ENCODE measurements around the gene HOXA13.

The HOXA13 gene

DNA sequence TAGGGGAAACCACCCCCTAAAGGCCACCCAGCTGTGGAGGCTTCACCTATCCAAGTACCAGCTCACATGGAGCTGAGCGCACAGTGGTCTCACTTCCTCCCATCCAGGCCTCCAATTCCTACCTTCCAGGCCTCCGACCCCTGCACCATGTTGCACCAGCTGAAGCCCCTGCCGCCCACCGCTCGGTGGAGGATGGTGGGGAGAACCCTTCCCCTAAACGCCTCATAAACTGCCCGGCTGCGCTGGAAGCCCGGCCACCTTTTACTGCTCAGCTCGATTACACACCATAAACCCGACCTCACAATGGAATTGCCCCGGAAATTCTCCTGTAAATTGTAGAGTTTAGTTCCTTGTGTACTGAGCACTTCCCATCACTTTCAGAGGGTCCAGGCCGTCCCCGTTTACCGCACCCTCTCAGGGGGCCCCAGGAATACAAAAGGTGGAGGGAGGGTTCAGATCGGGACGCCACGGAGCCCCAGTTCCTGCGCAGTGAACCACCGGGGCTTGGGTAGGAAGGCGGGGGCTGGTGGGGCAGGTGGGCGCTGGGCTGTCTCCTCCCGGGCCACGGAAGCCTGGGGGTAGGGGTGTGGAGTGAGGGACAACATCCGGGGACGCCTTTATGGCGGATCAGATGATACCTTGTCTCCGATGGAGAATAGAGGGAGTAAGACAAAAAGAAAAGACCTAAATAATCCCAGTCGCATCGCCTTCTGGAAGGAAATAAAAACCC lies 42.0 kb downstream of the HOXA13 start:
- peak; percentile 22 for DNase-seq

DNA sequence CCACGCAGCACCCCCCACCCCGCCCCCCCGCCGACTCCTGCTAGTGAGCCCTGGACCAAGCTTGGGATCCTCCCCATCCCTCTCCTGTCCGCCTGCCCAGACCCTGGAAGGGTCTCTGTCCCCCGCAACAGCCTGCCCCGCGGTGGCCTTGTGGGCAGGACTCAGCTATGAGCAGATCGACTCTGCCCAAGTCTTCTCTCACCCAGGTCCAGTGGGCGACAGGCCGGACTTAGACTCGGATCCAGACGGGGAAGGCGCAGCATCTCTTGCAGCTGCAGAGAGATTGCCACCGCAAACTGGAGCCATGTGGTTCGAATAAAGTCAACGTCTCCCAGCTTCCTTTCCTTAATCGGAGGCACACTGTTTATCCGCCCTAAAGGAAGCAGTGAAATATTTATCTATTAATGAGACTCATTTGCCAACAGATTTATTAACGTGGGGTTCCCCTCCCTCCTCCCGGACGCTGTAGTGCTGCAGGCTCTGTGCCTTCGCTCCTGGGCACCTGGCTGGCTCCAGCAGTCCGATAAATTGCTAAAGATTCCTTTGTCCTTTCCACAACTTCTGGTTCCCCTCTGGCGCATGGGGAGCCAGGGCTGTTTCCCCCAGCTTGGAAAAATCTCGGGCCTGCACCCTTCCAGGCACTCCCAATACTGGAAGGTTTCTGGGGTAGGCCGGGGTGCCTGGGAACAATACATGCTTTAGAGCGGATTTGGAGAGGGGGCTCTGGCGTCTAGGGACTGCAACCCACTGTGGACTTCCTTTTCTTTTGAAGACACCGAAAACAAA lies 42.8 kb downstream of the HOXA13 start:
- no peak for DNase-seq

DNA sequence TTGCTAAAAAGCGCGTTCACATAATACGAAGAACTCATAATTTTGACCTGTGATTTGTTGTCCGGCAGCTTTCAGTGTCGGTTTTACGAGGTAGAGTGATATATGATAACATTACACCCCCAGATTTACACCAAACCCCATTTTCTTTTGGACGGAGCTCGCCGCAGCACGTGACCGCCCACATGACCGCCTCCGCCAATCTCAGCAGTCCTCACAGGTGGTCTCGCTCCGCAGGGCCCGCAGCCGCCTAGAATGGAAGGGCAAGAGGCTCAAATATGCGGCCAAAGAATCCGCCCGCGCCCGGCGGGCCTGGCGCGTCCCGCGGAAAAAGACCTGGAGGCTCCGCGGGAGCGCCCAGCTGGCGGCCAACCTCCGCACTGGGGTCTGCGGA lies 43.4 kb downstream of the HOXA13 start, which contains the start of gene HOXA7:
TSS of gene HOXA7 (minus strand) at position 168 of the 391 bp plus-strand sequence. CDS start at position 38, 130 bp downstream.
- peak; percentile 94 for DNase-seq

DNA sequence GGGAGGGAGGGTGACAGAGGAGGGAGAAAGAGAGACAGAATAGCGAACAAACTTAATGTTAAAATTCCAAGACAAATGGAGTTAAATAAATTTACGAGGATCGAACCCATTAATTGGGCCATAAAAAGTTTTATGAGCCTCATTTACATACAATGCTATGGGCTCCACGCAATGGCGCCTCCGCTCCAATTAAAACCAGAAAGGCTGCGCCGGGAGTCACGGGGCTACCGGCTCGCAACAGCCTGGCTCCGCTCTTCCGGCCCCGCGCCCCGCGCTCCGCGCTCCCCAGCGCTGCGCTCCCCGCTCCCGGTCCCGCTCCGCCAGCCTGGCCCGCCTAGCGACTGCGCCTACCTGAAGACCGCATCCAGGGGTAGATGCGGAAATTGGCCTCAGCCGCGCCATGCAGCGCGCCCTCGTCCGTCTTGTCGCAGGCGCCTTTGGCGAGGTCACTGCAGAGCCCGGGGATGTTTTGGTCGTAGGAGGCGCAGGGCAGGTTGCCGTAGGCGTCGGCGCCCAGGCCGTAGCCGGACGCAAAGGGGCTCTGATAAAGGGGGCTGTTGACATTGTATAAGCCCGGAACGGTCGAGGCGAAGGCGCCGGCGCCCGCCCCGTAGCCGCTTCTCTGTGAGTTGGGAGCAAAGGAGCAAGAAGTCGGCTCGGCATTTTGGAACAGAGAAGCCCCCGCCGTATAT lies 43.9 kb downstream of the HOXA13 start:
- peak; percentile 63 for DNase-seq

DNA sequence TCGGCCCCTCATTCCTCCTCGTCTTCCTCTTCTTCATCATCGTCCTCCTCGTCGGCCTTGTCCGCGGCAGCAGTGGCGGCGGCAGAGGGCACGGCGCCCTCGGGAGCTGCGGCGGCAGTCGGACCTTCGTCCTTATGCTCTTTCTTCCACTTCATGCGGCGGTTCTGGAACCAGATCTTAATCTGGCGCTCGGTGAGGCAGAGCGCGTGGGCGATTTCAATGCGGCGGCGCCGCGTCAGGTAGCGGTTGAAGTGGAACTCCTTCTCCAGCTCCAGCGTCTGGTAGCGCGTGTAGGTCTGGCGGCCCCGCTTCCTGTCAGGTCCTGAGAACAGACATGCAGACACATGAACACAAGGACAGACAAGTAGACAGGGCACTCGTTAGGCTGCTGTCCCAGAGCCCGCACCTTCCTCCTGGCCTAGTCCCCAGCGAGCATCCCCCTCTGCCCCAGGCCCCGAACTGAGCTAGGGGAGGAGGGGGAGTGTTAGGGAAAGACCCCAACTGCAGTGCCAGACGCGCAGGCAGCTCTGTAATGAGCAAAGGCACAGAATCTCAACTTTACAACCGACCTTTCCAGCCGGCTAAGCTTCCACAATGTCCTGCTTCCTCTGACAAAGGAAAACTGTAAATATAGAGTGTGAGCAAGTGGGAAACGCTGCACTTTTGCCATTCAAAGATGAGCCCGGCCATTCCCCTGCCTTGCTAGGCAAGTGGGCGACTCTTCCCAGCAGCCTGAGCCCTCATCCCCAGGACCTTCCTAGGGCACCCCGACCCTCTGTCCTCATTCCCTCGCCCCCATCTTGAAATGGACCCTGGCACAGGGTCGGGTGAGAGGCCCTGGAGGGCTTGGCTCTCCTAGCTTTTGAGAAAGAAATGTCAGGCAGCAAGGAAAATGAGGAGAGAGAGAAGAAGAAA lies 44.7 kb downstream of the HOXA13 start:
- DNase-seq: peak; percentile 57

DNA sequence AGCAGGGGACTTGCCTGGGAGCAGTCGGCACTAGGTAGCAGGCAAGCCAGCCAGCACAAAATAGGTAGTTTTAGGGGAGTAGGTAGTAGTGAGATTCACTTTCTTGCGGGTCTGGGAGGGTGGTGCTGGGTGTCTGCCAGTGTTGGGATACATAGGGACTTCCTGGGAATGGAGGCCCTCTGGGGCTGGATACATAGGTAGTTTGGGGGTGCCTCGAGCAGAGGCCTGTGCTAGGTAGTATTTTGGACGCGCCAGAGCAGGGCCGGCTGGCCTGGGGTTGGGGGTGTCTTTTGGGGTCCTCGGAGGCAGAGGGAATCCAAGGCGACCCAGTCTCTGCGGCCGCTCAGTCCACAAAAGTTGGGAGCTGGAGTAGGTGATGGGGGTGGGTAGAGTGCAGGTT lies 45.5 kb downstream of the HOXA13 start:
- DNase-seq: peak; percentile 20

DNA sequence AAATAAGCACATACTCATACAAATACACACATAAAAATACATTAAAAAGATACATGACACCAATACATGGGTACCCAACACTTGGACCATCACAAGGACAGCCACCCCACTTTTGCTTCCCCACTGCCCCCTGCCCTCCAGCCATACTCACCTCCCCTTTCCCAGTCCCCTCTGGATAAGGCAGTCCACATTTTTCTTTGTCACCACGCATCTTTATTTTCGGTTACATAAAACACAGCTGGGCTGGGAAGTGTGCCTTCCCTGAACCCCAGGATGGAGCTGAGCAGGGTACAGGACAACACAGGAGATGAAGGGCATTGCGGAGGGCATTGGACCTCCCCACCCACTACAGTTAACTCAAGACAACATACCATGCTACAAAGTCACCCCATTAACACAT lies 46.4 kb downstream of the HOXA13 start:
- peak; percentile 13 for DNase-seq

DNA sequence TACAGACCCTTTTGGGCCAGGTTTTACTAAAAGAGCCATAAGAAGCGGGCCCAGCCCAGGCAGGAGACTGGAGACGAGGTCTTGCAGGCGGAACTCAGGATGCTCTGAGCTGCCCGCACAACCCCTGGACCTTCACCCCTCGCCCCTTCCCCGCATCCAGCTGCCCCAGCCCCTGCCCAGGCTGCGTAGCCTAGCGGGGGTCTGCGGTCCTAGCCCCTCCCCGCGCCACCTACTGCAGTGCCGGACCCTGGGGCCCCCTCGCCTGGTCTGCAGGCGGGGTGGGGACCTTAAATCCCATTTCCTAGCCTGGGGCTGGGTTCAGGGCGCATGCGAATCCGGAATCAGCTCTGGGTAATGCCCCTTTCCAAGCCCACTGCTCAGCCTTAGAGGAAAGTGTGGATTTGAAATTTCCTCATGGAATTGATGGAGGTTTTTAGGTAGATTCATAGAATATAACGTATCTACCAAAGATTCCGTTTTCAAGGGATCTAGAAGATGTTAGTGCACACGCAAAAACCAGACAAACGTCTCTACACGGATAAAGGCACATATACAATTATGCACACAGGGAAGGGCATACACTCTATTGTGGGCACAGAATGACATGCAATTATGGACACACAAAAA lies 47.0 kb downstream of the HOXA13 start:
- DNase-seq: peak; percentile 14

DNA sequence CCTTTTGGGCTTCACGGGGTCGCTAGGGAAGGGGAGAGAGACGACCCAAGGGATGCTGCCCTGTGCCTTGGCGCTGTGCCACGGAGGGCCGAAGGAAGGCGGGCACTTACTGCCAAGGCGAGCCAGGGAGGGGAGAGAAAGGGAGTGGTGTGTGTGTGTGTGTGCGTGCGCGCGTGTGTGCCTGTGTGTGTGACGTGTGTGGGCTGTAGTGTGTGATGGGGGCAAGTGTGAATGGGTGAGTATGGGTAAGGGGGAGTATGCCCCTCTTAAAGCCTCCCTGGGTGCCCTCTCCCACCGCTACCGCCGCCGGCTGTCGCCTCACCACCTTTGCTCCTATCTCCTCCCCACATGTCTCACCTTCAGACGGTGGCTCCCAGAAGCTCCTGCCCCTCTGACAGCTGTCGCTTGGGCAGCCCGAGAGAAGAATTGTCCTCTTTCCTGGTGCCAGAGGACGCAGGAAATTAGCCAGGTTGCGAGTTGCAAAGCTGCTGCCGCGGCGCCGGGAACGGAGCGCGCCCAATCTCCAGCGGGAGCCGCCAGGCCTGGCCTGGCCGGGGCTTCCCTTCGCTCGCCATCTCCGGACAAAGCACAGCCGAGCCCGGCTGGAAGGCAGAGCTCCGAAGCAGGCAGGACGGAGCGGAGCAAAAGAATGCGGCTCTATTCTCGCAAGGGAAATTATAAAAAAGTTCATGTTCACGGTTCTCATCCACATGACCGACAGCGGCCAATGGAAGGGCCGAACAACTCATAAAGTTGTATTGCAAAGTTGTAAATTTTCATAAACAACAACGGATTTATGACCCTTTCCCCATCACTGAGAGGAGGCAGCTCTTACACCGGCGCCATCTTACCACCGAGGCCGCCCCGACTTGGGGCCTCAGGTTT lies 47.7 kb downstream of the HOXA13 start, which contains the start of gene HOXA3:
TSS of gene HOXA3 (minus strand) at position 653 of the 885 bp plus-strand sequence. CDS start 41,943 bp downstream, outside the sequence.
- peak; percentile 86 for DNase-seq

DNA sequence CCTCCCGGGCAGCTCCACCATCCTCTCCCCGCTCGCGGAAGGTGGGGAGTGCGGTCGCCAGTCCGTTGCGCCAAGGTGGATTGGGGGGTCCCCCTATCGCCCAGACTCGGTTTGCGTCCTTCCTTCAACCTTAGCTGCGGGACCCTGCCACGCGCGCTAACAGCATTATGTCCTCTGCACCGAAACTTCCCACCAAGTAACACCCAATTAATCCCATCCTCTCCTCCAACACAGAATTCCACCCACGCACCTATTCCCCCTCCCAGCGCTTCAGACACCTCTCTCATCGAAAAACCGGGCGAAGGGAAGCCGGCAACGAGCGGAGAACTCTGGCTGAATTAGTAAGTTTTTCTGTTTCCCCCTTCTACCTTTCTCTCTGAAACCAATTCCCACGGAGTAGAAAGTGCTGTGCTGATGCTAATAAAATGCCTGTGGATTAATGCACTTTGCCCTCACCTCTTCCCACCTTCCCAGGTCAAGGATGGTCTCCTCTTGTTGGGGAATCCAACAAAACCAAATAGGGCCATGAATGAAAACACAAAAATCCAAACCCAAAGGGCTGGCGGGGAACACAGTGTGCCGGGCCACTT lies 48.5 kb downstream of the HOXA13 start:
- no peak for DNase-seq

DNA sequence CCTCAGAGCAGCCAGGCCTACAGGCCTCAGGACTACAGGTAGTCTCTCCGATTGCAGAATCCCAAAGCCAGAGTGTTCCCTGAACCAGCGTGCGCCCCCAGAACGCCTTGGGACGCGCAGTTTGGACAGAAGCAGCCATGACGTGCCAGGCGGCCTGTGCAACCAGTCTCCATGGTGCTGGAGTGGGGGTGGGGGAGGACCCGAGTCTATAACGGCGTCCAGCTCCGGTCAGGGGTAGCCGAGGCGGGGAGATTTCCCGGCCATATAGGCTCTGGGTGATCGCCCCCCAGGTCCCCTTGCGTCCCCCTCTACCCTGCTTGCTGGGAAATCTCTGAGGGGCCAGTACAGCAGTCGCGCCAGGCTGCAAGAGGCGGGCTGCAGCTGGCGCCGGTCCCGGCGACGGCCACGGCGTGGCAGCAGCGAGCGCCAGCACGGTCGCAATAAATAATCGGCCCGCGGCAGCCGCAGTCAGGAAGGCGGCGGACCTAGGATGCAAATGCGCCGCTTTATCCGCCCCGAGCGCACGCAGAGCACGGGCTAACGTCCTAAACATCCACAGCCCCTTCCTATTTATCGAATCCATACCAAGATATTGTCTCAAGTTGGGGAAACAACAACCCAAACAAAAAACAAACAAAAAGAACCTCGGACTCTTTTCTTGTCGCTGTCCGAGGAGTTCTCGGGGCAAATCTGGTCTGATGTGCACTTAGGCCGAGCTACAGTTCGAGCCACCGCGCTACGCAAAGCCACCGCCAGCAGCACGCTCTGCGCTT lies 49.1 kb downstream of the HOXA13 start:
- peak; percentile 90 for DNase-seq

DNA sequence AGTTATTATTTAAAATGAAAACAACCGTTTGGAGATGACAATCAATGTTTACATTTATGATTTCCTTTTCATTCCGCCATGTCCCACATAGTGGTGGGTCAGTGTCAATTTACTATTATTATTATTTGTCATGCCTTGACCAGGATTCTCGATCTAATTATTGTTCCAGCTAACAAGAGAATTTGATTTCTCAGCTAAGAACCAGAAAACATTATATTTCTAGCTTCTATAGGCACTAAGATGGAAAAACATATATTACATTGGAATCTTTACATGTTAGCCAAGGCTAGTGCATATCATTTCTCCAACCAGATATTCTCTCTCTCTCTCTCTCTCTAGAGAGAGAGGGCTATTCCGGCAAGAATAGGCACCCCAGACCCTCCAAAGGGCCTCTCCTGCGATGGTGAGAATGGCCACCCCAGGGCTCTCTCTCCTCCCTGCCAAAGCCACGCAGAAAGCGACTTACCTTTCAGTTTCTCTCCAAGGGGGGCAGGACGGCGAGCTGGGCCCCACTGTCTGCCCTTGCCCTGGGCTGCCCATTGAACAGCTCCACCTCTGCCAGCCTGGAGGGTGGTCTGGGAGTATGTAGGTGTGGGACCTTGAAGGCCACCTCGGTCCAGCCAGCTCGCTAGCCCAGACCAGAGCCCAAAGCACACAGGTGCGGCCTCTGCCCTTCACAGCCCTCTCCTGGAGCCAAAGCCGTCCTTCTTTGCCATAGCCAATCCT lies 49.9 kb downstream of the HOXA13 start:
- DNase-seq: no peak

DNA sequence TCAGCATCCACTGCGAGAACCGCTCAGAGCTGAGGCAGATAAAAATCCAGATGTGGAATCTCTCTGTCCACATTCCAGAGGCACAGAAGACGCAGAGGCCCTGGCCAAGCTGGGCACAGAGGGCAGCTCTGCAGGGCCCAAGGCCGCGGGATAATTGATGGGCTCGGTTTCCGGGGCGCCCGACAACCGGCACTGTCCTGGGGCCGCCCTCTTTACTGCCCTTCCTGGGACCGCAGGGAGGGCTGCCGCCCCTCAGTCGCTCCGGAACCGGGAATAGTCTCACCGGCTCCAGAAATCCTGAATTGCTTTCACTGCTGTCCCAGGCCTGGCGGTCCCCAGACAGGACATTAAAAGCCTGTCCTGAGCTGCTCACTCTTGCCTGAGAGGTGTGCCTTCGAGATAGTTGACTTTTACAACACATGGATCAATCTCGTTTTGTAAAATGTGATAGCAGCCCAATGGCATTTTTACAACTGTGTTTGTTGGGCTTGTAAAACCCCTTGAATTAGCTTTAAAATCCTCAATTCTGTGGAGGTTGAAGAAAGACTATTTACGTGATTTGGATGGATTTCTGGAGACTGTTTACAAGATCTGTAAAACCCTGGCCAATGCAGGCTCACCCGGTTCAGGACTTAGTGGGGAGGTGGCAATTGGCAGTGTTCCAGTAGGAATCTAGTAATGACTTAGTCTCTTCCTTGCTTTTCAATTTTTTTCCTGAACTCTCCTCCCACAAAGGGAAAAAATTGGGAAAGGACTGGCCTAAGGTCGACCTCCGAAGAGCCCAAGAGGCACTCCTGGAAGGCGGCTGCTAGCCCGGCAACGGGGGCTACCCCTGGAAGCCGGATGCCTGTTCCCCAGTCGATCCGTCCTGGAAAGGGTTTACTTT lies 50.9 kb downstream of the HOXA13 start:
- peak; percentile 43 for DNase-seq

DNA sequence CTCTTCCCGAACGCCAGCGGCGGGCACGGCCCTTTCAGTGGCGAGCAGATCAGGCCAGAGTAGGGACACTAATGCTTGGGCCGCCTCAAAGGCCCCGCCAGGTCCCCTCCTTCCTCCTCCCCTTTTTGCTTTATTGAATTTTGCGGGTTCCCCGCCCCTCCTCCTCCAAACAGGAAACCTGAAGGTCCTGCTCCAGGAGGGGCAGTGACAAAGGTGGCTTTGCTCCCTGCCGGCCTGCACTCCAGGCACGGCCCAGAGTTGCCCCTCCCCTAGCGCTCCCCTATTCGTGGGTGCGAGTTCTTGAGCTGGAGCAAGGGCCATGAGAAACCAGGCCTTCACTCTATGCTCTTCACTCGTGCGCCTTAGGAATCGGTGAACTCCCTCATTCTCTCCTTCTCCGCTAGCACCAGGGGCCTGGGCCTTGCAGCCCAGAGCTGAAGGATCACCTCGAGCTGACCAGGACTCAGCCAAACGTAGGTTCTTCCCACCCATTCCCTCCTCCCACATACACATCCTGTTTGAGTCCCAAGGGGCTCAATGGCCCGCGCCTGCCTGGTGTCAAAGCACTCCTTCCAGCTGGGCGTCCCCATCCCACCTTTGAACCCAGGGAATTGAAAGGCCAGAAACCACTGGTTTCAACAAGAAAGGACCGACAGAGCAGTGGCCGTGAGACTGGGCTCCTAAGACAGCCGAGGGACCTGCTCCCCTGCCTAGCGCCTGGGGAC lies 51.7 kb downstream of the HOXA13 start:
- DNase-seq: peak; percentile 37

DNA sequence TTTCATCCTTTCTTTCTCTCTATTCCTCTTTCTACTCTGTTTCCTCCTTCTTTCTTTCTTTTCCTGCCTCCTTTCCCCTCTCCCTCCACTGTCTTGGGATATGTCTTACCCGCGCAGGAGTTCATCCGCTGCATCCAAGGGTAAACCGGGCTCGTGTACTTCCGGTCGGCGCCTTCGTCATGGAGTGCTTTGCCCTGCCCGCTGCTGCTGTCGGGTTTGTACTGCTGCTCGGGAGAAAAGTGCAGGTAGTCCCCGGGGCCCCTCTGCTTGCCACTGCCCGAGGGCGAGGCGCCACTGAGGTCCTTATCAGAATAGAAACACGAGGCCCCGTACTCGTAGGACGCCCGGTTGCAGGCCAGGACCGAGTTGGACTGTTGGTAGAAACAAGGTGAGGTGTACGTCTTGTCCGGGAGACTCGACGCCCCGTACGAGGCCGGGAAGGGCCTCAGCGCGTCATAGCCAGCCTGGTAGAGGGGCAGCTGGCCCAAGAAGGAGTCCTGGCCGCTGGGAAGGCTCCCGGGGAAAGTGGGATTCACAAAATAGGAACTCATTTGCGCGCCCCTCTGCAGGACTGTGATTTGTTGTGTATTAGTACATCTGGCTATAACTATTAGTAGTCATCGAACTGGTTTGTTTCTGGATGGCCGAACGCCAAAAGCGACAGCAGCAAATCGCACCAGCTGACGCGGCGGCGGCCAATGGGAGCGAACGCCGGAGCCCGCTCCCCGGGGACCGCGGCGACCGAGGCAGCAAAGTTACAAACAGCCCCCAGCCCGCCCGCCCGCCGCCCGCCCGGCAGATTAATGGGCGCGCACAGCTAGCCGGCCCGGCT lies 52.5 kb downstream of the HOXA13 start, which contains the start of gene HOXA6:
TSS of gene HOXA6 (minus strand) at position 576 of the 832 bp plus-strand sequence. CDS start at position 551, 25 bp downstream.
- peak; percentile 77 for DNase-seq

All from femur (tissue), 1 donor.